ENCODE measurements around the gene CHSY3. TPM values are rescaled to one million over a fixed set of nuclear protein-coding genes. Genes with fewer than 3 reads are reported as not detected.

CHSY3 gene
- total RNA-seq, 4 donors from 2014 or later = 0.51 to 7.8 (median 2.2) TPM

- intact Hi-C loops (cut with DNase I; ENCODE audit: low total_unique reads) = no loop called here
- H3K27ac ChIP-seq = no peak overlapping the region
- no peak for DNase-seq
- no peaks in the 10 kb centered on the region for H3K9me3 ChIP-seq
- H3K4me1 ChIP-seq = no peaks in the 10 kb centered on the region
- H3K36me3 ChIP-seq = no peaks in the 10 kb centered on the region
- in situ Hi-C loops (cut with MboI; ENCODE audit: low sequenced_read_pairs in 4 of 4) = no loop called here
- ATAC-seq = no peak
- no peak overlapping the region for H3K4me3 ChIP-seq
- H3K27me3 ChIP-seq = no peaks in the 10 kb centered on the region
- TF ChIP-seq CTCF (IDR thresholded peaks at IDR 0.05 in 4 of 5, conservative IDR thresholded peaks at IDR 0.05 in 1 of 5) = no peak
- TF ChIP-seq POLR2A (IDR thresholded peaks at IDR 0.05) = no peak
Measured at GRCh38 chr5:130104895-130105688, 200.8 kb downstream of the CHSY3 start.

- Histone ChIP-seq H3K4me3 (no peak overlapping the region), H3K4me1 (no peaks in the 10 kb centered on the region), H3K36me3 (no peaks in the 10 kb centered on the region), H3K27me3 (no peaks in the 10 kb centered on the region), H3K27ac (no peak overlapping the region), H3K9me3 (no peaks in the 10 kb centered on the region)
- intact Hi-C loops (cut with DNase I; ENCODE audit: low total_unique reads) (no loop called here), in situ Hi-C loops (cut with MboI; ENCODE audit: low sequenced_read_pairs in 4 of 4) (no loop called here)
- no peak for TF ChIP-seq CTCF (IDR thresholded peaks at IDR 0.05 in 4 of 5, conservative IDR thresholded peaks at IDR 0.05 in 1 of 5)
- TF ChIP-seq POLR2A (IDR thresholded peaks at IDR 0.05) = no peak
- ATAC-seq (no peak), DNase-seq (no peak)
Measured at GRCh38 chr5:130106480-130106879, 202.2 kb downstream of the CHSY3 start.

- Histone ChIP-seq H3K27me3 (no peaks in the 10 kb centered on the region), H3K9me3 (no peaks in the 10 kb centered on the region), H3K27ac (no peak overlapping the region), H3K4me1 (no peaks in the 10 kb centered on the region), H3K36me3 (no peaks in the 10 kb centered on the region), H3K4me3 (no peak overlapping the region)
- ATAC-seq = no peak
- in situ Hi-C loops (cut with MboI; ENCODE audit: low sequenced_read_pairs in 4 of 4) (no loop called here), intact Hi-C loops (cut with DNase I; ENCODE audit: low total_unique reads) (no loop called here)
- DNase-seq = no peak
- peak in 2 of 5 experiments; percentile 25 to 39 for TF ChIP-seq CTCF (IDR thresholded peaks at IDR 0.05 in 4 of 5, conservative IDR thresholded peaks at IDR 0.05 in 1 of 5)
- no peak for TF ChIP-seq POLR2A (IDR thresholded peaks at IDR 0.05)
Measured at GRCh38 chr5:130109152-130109551, 204.9 kb downstream of the CHSY3 start.

GRCh38 chr5:130110328-130110727, 206.1 kb downstream of the CHSY3 start:
- intact Hi-C loops (cut with DNase I; ENCODE audit: low total_unique reads) (no loop called here), in situ Hi-C loops (cut with MboI; ENCODE audit: low sequenced_read_pairs in 4 of 4) (no loop called here)
- Histone ChIP-seq H3K4me1 (no peaks in the 10 kb centered on the region), H3K9me3 (no peaks in the 10 kb centered on the region), H3K36me3 (no peaks in the 10 kb centered on the region), H3K27ac (no peak overlapping the region), H3K27me3 (no peaks in the 10 kb centered on the region), H3K4me3 (no peak overlapping the region)
- DNase-seq (no peak), ATAC-seq (no peak)
- TF ChIP-seq POLR2A (IDR thresholded peaks at IDR 0.05) (no peak), CTCF (IDR thresholded peaks at IDR 0.05 in 4 of 5, conservative IDR thresholded peaks at IDR 0.05 in 1 of 5) (no peak)

Data from gastrocnemius medialis (tissue), 4 donors.